Measurements from ENCODE around the gene ZC3H7B. TPM values are rescaled to one million over a fixed set of nuclear protein-coding genes. Genes with fewer than 3 reads are reported as not detected.

ZC3H7B gene
- total RNA-seq, 1 donor from 2014 or later = 25.8 TPM

- peaks cover 7% of the 10 kb centered on the region for H3K27me3 Mint-ChIP-seq (ENCODE audit: insufficient read depth, low read depth)
- H3K4me1 ChIP-seq = no peaks in the 10 kb centered on the region
- no peak overlapping the region for H3K4me3 Mint-ChIP-seq
- H3K4me2 ChIP-seq = no peak overlapping the region
- TF ChIP-seq EZH2phosphoT487 (IDR thresholded peaks at IDR 0.05) (no peak), CTCF (IDR thresholded peaks at IDR 0.05) (no peak), EZH2 (IDR thresholded peaks at IDR 0.05) (no peak)
- no peak overlapping the region for H2AFZ ChIP-seq (replicated peaks)
- H3K27me3 ChIP-seq = no peaks in the 10 kb centered on the region
- H3K9me3 ChIP-seq (ENCODE audit: low read depth) = no peaks in the 10 kb centered on the region
- H3K4me1 Mint-ChIP-seq = no peaks in the 10 kb centered on the region
- no peak overlapping the region for H3K27ac Mint-ChIP-seq
- no peak overlapping the region for H3K9ac ChIP-seq
- no peaks in the 10 kb centered on the region for H3K36me3 ChIP-seq
- peaks cover 18% of the 10 kb centered on the region for H3K36me3 Mint-ChIP-seq
- H3K9me3 Mint-ChIP-seq = no peaks in the 10 kb centered on the region
- no peak for DNase-seq (ENCODE audit: low spot score)
- H4K20me1 ChIP-seq (ENCODE audit: low read depth) = peaks cover 7% of the 10 kb centered on the region
- H3K4me3 ChIP-seq = no peak overlapping the region
- H3F3A ChIP-seq (ENCODE audit: low read depth) = no peaks in the 10 kb centered on the region
- no peaks in the 10 kb centered on the region for H3K79me2 ChIP-seq (ENCODE audit: low read depth)
- H3K27ac ChIP-seq = no peak overlapping the region
Observed at GRCh38 chr22:41327124-41327523, 25.8 kb downstream of the ZC3H7B start.

- Histone ChIP-seq H3K79me2 (ENCODE audit: low read depth) (no peaks in the 10 kb centered on the region), H3K36me3 (no peaks in the 10 kb centered on the region), H3K4me2 (no peak overlapping the region), H3K27ac (no peak overlapping the region), H4K20me1 (ENCODE audit: low read depth) (no peaks in the 10 kb centered on the region), H2AFZ (replicated peaks) (no peak overlapping the region), H3K9me3 (ENCODE audit: low read depth) (no peaks in the 10 kb centered on the region), H3F3A (ENCODE audit: low read depth) (no peaks in the 10 kb centered on the region), H3K4me1 (no peaks in the 10 kb centered on the region), H3K4me3 (no peak overlapping the region), H3K27me3 (no peaks in the 10 kb centered on the region), H3K9ac (no peak overlapping the region)
- no peak overlapping the region for H3K4me3 Mint-ChIP-seq
- H3K4me1 Mint-ChIP-seq = no peaks in the 10 kb centered on the region
- peaks cover 2% of the 10 kb centered on the region for H3K27me3 Mint-ChIP-seq (ENCODE audit: insufficient read depth, low read depth)
- no peak overlapping the region for H3K27ac Mint-ChIP-seq
- H3K36me3 Mint-ChIP-seq = peaks cover 14% of the 10 kb centered on the region
- no peak for DNase-seq (ENCODE audit: low spot score)
- TF ChIP-seq EZH2 (IDR thresholded peaks at IDR 0.05) = no peak
- TF ChIP-seq CTCF (IDR thresholded peaks at IDR 0.05) = no peak
- TF ChIP-seq EZH2phosphoT487 (IDR thresholded peaks at IDR 0.05) = no peak
- H3K9me3 Mint-ChIP-seq = no peaks in the 10 kb centered on the region
Observed at GRCh38 chr22:41330169-41330568, 28.8 kb downstream of the ZC3H7B start.

GRCh38 chr22:41332217-41332939, 31.1 kb downstream of the ZC3H7B start:
- Histone ChIP-seq H4K20me1 (ENCODE audit: low read depth) (no peaks in the 10 kb centered on the region), H2AFZ (replicated peaks) (no peak overlapping the region), H3K36me3 (no peaks in the 10 kb centered on the region), H3K79me2 (ENCODE audit: low read depth) (no peaks in the 10 kb centered on the region), H3F3A (ENCODE audit: low read depth) (no peaks in the 10 kb centered on the region), H3K27me3 (no peaks in the 10 kb centered on the region), H3K9ac (no peak overlapping the region), H3K4me2 (no peak overlapping the region), H3K9me3 (ENCODE audit: low read depth) (no peaks in the 10 kb centered on the region), H3K4me1 (no peaks in the 10 kb centered on the region), H3K27ac (no peak overlapping the region), H3K4me3 (no peak overlapping the region)
- Mint-ChIP-seq H3K27me3 (ENCODE audit: insufficient read depth, low read depth) (peaks cover 2% of the 10 kb centered on the region), H3K4me3 (no peak overlapping the region), H3K4me1 (no peaks in the 10 kb centered on the region), H3K9me3 (no peaks in the 10 kb centered on the region), H3K36me3 (peaks cover 19% of the 10 kb centered on the region), H3K27ac (no peak overlapping the region)
- DNase-seq (ENCODE audit: low spot score) = no peak
- TF ChIP-seq EZH2 (IDR thresholded peaks at IDR 0.05) (no peak), CTCF (IDR thresholded peaks at IDR 0.05) (no peak), EZH2phosphoT487 (IDR thresholded peaks at IDR 0.05) (no peak)

Measured in neural progenitor cell (in vitro differentiated cells).